Naive thymus-derived CD4-positive, alpha-beta T cell (primary cell): ENCODE measurements around the gene UMOD. TPM values are rescaled to one million over a fixed set of nuclear protein-coding genes. Genes with fewer than 3 reads are reported as not detected.

ENCODE experiments used
- ATAC-seq: fragments of 150-1000 bp; cut with Tn5 transposase; 2 replicates; pipeline ENCODE4 v1.10.0; 2021; ENCODE audit warnings: mild to moderate bottlenecking, moderate library complexity
- CTCF ChIA-PET: fragments of 350-600 bp; sonication (Branson Sonifier 250); formaldehyde crosslinking; loops from one replicate; lab custom pipeline; 2021; ENCODE audit warnings: antibody characterized with exemption; lab: Charles Lee
- POLR2A ChIA-PET: fragments of 350-600 bp; sonication (Branson Sonifier 250); formaldehyde crosslinking; loops from one replicate; lab custom pipeline; 2021; ENCODE audit warnings: antibody characterized with exemption, inconsistent platforms; lab: Charles Lee
- DNase-seq, 9 donors: peaks; one replicate each; pipeline versions ENCODE4 v3.0.0 to v3.0.0-alpha.2; 2020 to 2022; ENCODE audit warnings: mixed read lengths in 1 of 9
- H3K27ac ChIP-seq: one replicate; pipeline ENCODE4 v1.7.0; 2013; ENCODE audit warnings: mild to moderate bottlenecking, low read depth, low read length, moderate library complexity
- H3K27me3 ChIP-seq, 2 donors: one replicate each; pipeline ENCODE4 v1.7.0; 2013; ENCODE audit warnings: low read length in 2 of 2, mild to moderate bottlenecking in 2 of 2, moderate library complexity in 2 of 2; ENCODE audit not compliant: control insufficient read depth in 2 of 2, insufficient read depth in 2 of 2
- H3K36me3 ChIP-seq, 3 experiments: 1 replicate in 2 of 3; 2 replicates in 1 of 3; pipeline ENCODE4 v1.7.0; 2013; ENCODE audit warnings: low read length in 3 of 3, mild to moderate bottlenecking in 3 of 3, moderate library complexity in 1 of 3; ENCODE audit not compliant: insufficient read depth in 3 of 3, control insufficient read depth in 2 of 3
- H3K4me1 ChIP-seq, 2 donors: one replicate each; pipeline ENCODE4 v1.7.0; 2013; ENCODE audit warnings: low read length in 2 of 2, mild to moderate bottlenecking in 2 of 2, moderate library complexity in 1 of 2; ENCODE audit not compliant: control insufficient read depth in 2 of 2, insufficient read depth in 2 of 2
- H3K4me3 ChIP-seq: 2 replicates; pipeline ENCODE4 v1.7.0; 2013; ENCODE audit warnings: mild to moderate bottlenecking, low read length
- H3K9me3 ChIP-seq, 3 experiments: 1 replicate in 2 of 3; 2 replicates in 1 of 3; pipeline ENCODE4 v1.7.0; 2013; ENCODE audit warnings: low read length in 3 of 3; ENCODE audit not compliant: control insufficient read depth in 2 of 3
- H3K27ac Mint-ChIP-seq, 9 donors: one replicate each; pipeline ENCODE4 v1.8.0; 2020 to 2022; ENCODE audit warnings: mixed read lengths in 9 of 9, mild to moderate bottlenecking in 8 of 9, moderate library complexity in 5 of 9, inconsistent platforms in 2 of 9
- H3K27me3 Mint-ChIP-seq, 5 donors: one replicate each; pipeline ENCODE4 v1.8.0; 2021 to 2022; ENCODE audit warnings: mixed read lengths in 5 of 5, mild to moderate bottlenecking in 1 of 5
- H3K36me3 Mint-ChIP-seq, 5 donors: one replicate each; pipeline ENCODE4 v1.8.0; 2020 to 2022; ENCODE audit warnings: mixed read lengths in 5 of 5, mild to moderate bottlenecking in 3 of 5, inconsistent platforms in 1 of 5
- H3K4me1 Mint-ChIP-seq, 7 donors: one replicate each; pipeline ENCODE4 v1.8.0; 2020 to 2022; ENCODE audit warnings: mixed read lengths in 7 of 7, mild to moderate bottlenecking in 3 of 7, inconsistent platforms in 1 of 7
- H3K4me3 Mint-ChIP-seq, 10 donors: one replicate each; pipeline ENCODE4 v1.8.0; 2020 to 2022; ENCODE audit warnings: mild to moderate bottlenecking in 10 of 10, mixed read lengths in 10 of 10, moderate library complexity in 6 of 10, inconsistent platforms in 2 of 10
- H3K9me3 Mint-ChIP-seq, 11 donors: one replicate each; pipeline ENCODE4 v1.8.0; 2020 to 2022; ENCODE audit warnings: mixed read lengths in 11 of 11, mild to moderate bottlenecking in 4 of 11, inconsistent platforms in 1 of 11, moderate library complexity in 1 of 11
- intact Hi-C, 2 donors: fragments of 100-400 bp; cut with micrococcal nuclease; formaldehyde crosslinking; loops; one replicate each; pipeline ENCODE4 v1.15.1; 2023
- polyA plus RNA-seq, 2 donors: library from polyadenylated mRNA; unstranded; fragments of 300-500 nt; fragmentation: Illumina TruSeq; gene quantifications; one replicate each; pipeline ENCODE4 v1.2.3, GENCODE V29; 2021
- total RNA-seq, 6 experiments: library from RNA in 5 of 6; stranded (reverse) in 5 of 6; gene quantifications; 1 replicate in 5 of 6; 2 replicates in 1 of 6; pipeline ENCODE4 v1.2.3 and lab custom pipeline; 2021 to 2026

UMOD gene
- total and polyA plus RNA-seq, 7 experiments from 2014 or later: not detected

GRCh38 chr16:20396846-20397467 lies 44.4 kb upstream of the UMOD start:
- no peak overlapping the region for H3K27ac Mint-ChIP-seq
- no peak for ATAC-seq
- CTCF ChIA-PET: no interaction called here
- peaks cover 0 to 1% (median 0%) of the 10 kb centered on the region in 5 donors for H3K27me3 Mint-ChIP-seq
- Histone ChIP-seq H3K4me1 (no peaks in the 10 kb centered on the region), H3K9me3 (no peaks in the 10 kb centered on the region), H3K27me3 (no peaks in the 10 kb centered on the region), H3K27ac (no peak overlapping the region), H3K4me3 (no peak overlapping the region), H3K36me3 (no peaks in the 10 kb centered on the region)
- intact Hi-C loops: no loop called here
- no peak overlapping the region for H3K4me3 Mint-ChIP-seq
- no peak for DNase-seq
- peaks cover 0 to 2% (median 0%) of the 10 kb centered on the region in 7 donors for H3K4me1 Mint-ChIP-seq
- H3K36me3 Mint-ChIP-seq: no peaks in the 10 kb centered on the region
- POLR2A ChIA-PET: no interaction called here
- no peaks in the 10 kb centered on the region for H3K9me3 Mint-ChIP-seq

GRCh38 chr16:20395946-20396345 lies 43.4 kb upstream of the UMOD start:
- no peaks in the 10 kb centered on the region for H3K36me3 Mint-ChIP-seq

GRCh38 chr16:20393801-20394577 lies 41.5 kb upstream of the UMOD start:
- H3K27me3 ChIP-seq: no peaks in the 10 kb centered on the region
- intact Hi-C loops: no loop called here
- no peaks in the 10 kb centered on the region for H3K9me3 ChIP-seq
- H3K4me3 Mint-ChIP-seq: no peak overlapping the region
- no peaks in the 10 kb centered on the region for H3K9me3 Mint-ChIP-seq
- ATAC-seq (no peak), DNase-seq (no peak)
- POLR2A ChIA-PET: no interaction called here
- peaks cover 0 to 4% (median 0%) of the 10 kb centered on the region in 5 donors for H3K27me3 Mint-ChIP-seq
- H3K36me3 ChIP-seq: no peaks in the 10 kb centered on the region
- H3K4me1 ChIP-seq: no peaks in the 10 kb centered on the region
- H3K4me1 Mint-ChIP-seq: peaks cover 0 to 2% (median 0%) of the 10 kb centered on the region in 7 donors
- H3K27ac Mint-ChIP-seq: no peak overlapping the region
- CTCF ChIA-PET: interaction anchor here (1.9 kb wide), 1 partner anchor 486 kb away, joined by 6 read pairs; no protein-coding TSS in a partner anchor
- no peak overlapping the region for H3K27ac ChIP-seq
- no peaks in the 10 kb centered on the region for H3K36me3 Mint-ChIP-seq
- H3K4me3 ChIP-seq: no peak overlapping the region

More at GRCh38 chr16:20395946-20396345, 43.4 kb upstream of the UMOD start:
- POLR2A ChIA-PET: no interaction called here
- Mint-ChIP-seq H3K9me3 (no peaks in the 10 kb centered on the region), H3K4me3 (no peak overlapping the region), H3K27me3 (no peaks in the 10 kb centered on the region), H3K27ac (no peak overlapping the region), H3K4me1 (peaks cover 0 to 2% (median 0%) of the 10 kb centered on the region in 7 donors)
- intact Hi-C loops: no loop called here
- no peak for DNase-seq
- Histone ChIP-seq H3K9me3 (no peaks in the 10 kb centered on the region), H3K4me1 (no peaks in the 10 kb centered on the region), H3K4me3 (no peak overlapping the region), H3K36me3 (no peaks in the 10 kb centered on the region), H3K27me3 (no peaks in the 10 kb centered on the region), H3K27ac (no peak overlapping the region)
- CTCF ChIA-PET: interaction anchor here (1.1 kb wide), 1 partner anchor 10 kb away, joined by 6 read pairs; no protein-coding TSS in a partner anchor
- no peak for ATAC-seq

- ATAC-seq: no peak
Observed at GRCh38 chr16:20391045-20391444, 38.5 kb upstream of the UMOD start.

GRCh38 chr16:20388854-20389253 lies 36.3 kb upstream of the UMOD start:
- H3K36me3 Mint-ChIP-seq: no peaks in the 10 kb centered on the region
- Histone ChIP-seq H3K27me3 (no peaks in the 10 kb centered on the region), H3K36me3 (no peaks in the 10 kb centered on the region), H3K27ac (no peak overlapping the region), H3K4me1 (no peaks in the 10 kb centered on the region), H3K4me3 (no peak overlapping the region), H3K9me3 (no peaks in the 10 kb centered on the region)
- DNase-seq (no peak), ATAC-seq (no peak)
- ChIA-PET CTCF (no interaction called here), POLR2A (no interaction called here)
- H3K27ac Mint-ChIP-seq: no peak overlapping the region
- H3K4me1 Mint-ChIP-seq: peaks cover 0 to 1% (median 0%) of the 10 kb centered on the region in 7 donors
- peaks cover 0 to 1% (median 0%) of the 10 kb centered on the region in 11 donors for H3K9me3 Mint-ChIP-seq
- intact Hi-C loops: loop anchor here in 1 of 2 donors (10.0 kb wide), 1 partner anchor 1304 kb away; no protein-coding TSS in a partner anchor
- peaks cover 9 to 21% (median 12%) of the 10 kb centered on the region in 5 donors for H3K27me3 Mint-ChIP-seq
- H3K4me3 Mint-ChIP-seq: no peak overlapping the region

More at GRCh38 chr16:20391045-20391444, 38.5 kb upstream of the UMOD start:
- CTCF ChIA-PET: no interaction called here
- no peaks in the 10 kb centered on the region for H3K27me3 ChIP-seq
- H3K9me3 ChIP-seq: no peaks in the 10 kb centered on the region
- no peak for DNase-seq
- Mint-ChIP-seq H3K9me3 (peaks cover 0 to 1% (median 0%) of the 10 kb centered on the region in 11 donors), H3K27me3 (peaks cover 9 to 21% (median 12%) of the 10 kb centered on the region in 5 donors), H3K36me3 (no peaks in the 10 kb centered on the region), H3K4me1 (peaks cover 0 to 3% (median 0%) of the 10 kb centered on the region in 7 donors), H3K4me3 (no peak overlapping the region), H3K27ac (no peak overlapping the region)
- no peaks in the 10 kb centered on the region for H3K36me3 ChIP-seq
- intact Hi-C loops: no loop called here
- no peaks in the 10 kb centered on the region for H3K4me1 ChIP-seq
- POLR2A ChIA-PET: no interaction called here
- no peak overlapping the region for H3K27ac ChIP-seq
- H3K4me3 ChIP-seq: no peak overlapping the region

- CTCF ChIA-PET: no interaction called here
- Mint-ChIP-seq H3K27me3 (peaks cover 9 to 21% (median 12%) of the 10 kb centered on the region in 5 donors), H3K4me1 (peaks cover 0 to 6% (median 0%) of the 10 kb centered on the region in 7 donors), H3K27ac (no peak overlapping the region), H3K4me3 (no peak overlapping the region), H3K36me3 (no peaks in the 10 kb centered on the region), H3K9me3 (peaks cover 0 to 1% (median 0%) of the 10 kb centered on the region in 11 donors)
- H3K9me3 ChIP-seq: no peaks in the 10 kb centered on the region
- peaks cover 0 to 3% of the 10 kb centered on the region in 2 donors for H3K4me1 ChIP-seq
- no peak overlapping the region for H3K27ac ChIP-seq
- no peak for ATAC-seq
- no peak overlapping the region for H3K4me3 ChIP-seq
- no peaks in the 10 kb centered on the region for H3K27me3 ChIP-seq
- POLR2A ChIA-PET: no interaction called here
- intact Hi-C loops: loop anchor here in 1 of 2 donors (10.0 kb wide), 1 partner anchor 1303 kb away; no protein-coding TSS in a partner anchor
- DNase-seq: no peak
- no peaks in the 10 kb centered on the region for H3K36me3 ChIP-seq
Observed at GRCh38 chr16:20387978-20388377, 35.5 kb upstream of the UMOD start.
